Effector memory CD8-positive, alpha-beta T cell (primary cell): ENCODE results near the gene TP53I13.

Experiments
- ATAC-seq: fragments of 150-1000 bp; cut with Tn5 transposase; replicated peaks from 2 replicates; pipeline ENCODE4 v1.10.0; 2021; ENCODE audit warnings: mild to moderate bottlenecking, moderate library complexity
- DNase-seq, 3 experiments: peaks; one replicate each; pipeline ENCODE4 v3.0.0; 2021
- H3K27ac Mint-ChIP-seq, 2 donors: one replicate each; pipeline ENCODE4 v1.8.0; 2022; ENCODE audit warnings: mild to moderate bottlenecking in 2 of 2, mixed read lengths in 2 of 2, moderate library complexity in 2 of 2
- H3K27me3 Mint-ChIP-seq, 2 donors: one replicate each; pipeline ENCODE4 v1.8.0; 2022; ENCODE audit warnings: mixed read lengths in 2 of 2
- H3K36me3 Mint-ChIP-seq: one replicate; pipeline ENCODE4 v1.8.0; 2022; ENCODE audit warnings: mild to moderate bottlenecking, moderate library complexity, mixed read lengths; ENCODE audit not compliant: insufficient read depth
- H3K4me1 Mint-ChIP-seq, 2 donors: one replicate each; pipeline ENCODE4 v1.8.0; 2022; ENCODE audit warnings: low read depth in 2 of 2, mixed read lengths in 2 of 2
- H3K4me3 Mint-ChIP-seq, 2 donors: one replicate each; pipeline ENCODE4 v1.8.0; 2022; ENCODE audit warnings: mild to moderate bottlenecking in 2 of 2, mixed read lengths in 2 of 2, moderate library complexity in 2 of 2
- H3K9me3 Mint-ChIP-seq, 2 donors: one replicate each; pipeline ENCODE4 v1.8.0; 2022; ENCODE audit warnings: mixed read lengths in 2 of 2

The TP53I13 gene

GRCh38 chr17:29571486-29571882, 3.0 kb downstream of the TP53I13 start:
- DNase-seq: no peak

GRCh38 chr17:29571883-29572681, 3.6 kb downstream of the TP53I13 start:
- peaks cover 18 to 20% of the 10 kb centered on the region in 2 donors for H3K4me1 Mint-ChIP-seq
- DNase-seq (no peak), ATAC-seq (no peak)
- no peak overlapping the region for H3K27ac Mint-ChIP-seq
- H3K4me3 Mint-ChIP-seq: no peak overlapping the region
- no peaks in the 10 kb centered on the region for H3K27me3 Mint-ChIP-seq
- no peaks in the 10 kb centered on the region for H3K9me3 Mint-ChIP-seq
- peaks cover 58% of the 10 kb centered on the region for H3K36me3 Mint-ChIP-seq

More at GRCh38 chr17:29571486-29571882, 3.0 kb downstream of the TP53I13 start:
- H3K27ac Mint-ChIP-seq: no peak overlapping the region
- H3K4me1 Mint-ChIP-seq: peaks cover 18 to 20% of the 10 kb centered on the region in 2 donors
- no peaks in the 10 kb centered on the region for H3K27me3 Mint-ChIP-seq
- peaks cover 55% of the 10 kb centered on the region for H3K36me3 Mint-ChIP-seq
- no peak for ATAC-seq
- H3K4me3 Mint-ChIP-seq: no peak overlapping the region
- H3K9me3 Mint-ChIP-seq: no peaks in the 10 kb centered on the region

- Mint-ChIP-seq H3K27me3 (no peaks in the 10 kb centered on the region), H3K27ac (peak overlapping the region in 1 of 2 donors; percentile 49), H3K9me3 (no peaks in the 10 kb centered on the region), H3K36me3 (peaks cover 55% of the 10 kb centered on the region), H3K4me1 (peaks cover 18 to 20% of the 10 kb centered on the region in 2 donors), H3K4me3 (peak overlapping the region in 1 of 2 donors; percentile 19)
- ATAC-seq (peak; percentile 61), DNase-seq (peak in 2 of 3 experiments; percentile 62 to 68)
Measured at GRCh38 chr17:29572691-29573557, 4.4 kb downstream of the TP53I13 start.

- no peak for DNase-seq
- H3K9me3 Mint-ChIP-seq: no peaks in the 10 kb centered on the region
- no peak for ATAC-seq
- H3K27ac Mint-ChIP-seq: peak overlapping the region in 1 of 2 donors; percentile 49
- peaks cover 49% of the 10 kb centered on the region for H3K36me3 Mint-ChIP-seq
- H3K27me3 Mint-ChIP-seq: no peaks in the 10 kb centered on the region
- no peak overlapping the region for H3K4me3 Mint-ChIP-seq
- H3K4me1 Mint-ChIP-seq: peaks cover 14 to 18% of the 10 kb centered on the region in 2 donors
Measured at GRCh38 chr17:29573558-29573869, 5.0 kb downstream of the TP53I13 start.

GRCh38 chr17:29573871-29574731, 5.6 kb downstream of the TP53I13 start:
- ATAC-seq (no peak), DNase-seq (no peak)
- Mint-ChIP-seq H3K36me3 (peaks cover 48% of the 10 kb centered on the region), H3K27me3 (no peaks in the 10 kb centered on the region), H3K4me3 (no peak overlapping the region), H3K4me1 (peaks cover 12 to 16% of the 10 kb centered on the region in 2 donors), H3K27ac (peak overlapping the region in 1 of 2 donors; percentile 49), H3K9me3 (no peaks in the 10 kb centered on the region)

GRCh38 chr17:29574732-29575510, 6.4 kb downstream of the TP53I13 start:
- H3K9me3 Mint-ChIP-seq: no peaks in the 10 kb centered on the region
- DNase-seq: no peak
- no peaks in the 10 kb centered on the region for H3K27me3 Mint-ChIP-seq
- peaks cover 9 to 14% of the 10 kb centered on the region in 2 donors for H3K4me1 Mint-ChIP-seq
- ATAC-seq: no peak
- H3K4me3 Mint-ChIP-seq: no peak overlapping the region
- H3K36me3 Mint-ChIP-seq: peaks cover 49% of the 10 kb centered on the region
- H3K27ac Mint-ChIP-seq: no peak overlapping the region

GRCh38 chr17:29575511-29576213, 7.2 kb downstream of the TP53I13 start:
- Mint-ChIP-seq H3K27me3 (no peaks in the 10 kb centered on the region), H3K4me3 (no peak overlapping the region), H3K9me3 (no peaks in the 10 kb centered on the region), H3K4me1 (peaks cover 13 to 18% of the 10 kb centered on the region in 2 donors), H3K36me3 (peaks cover 51% of the 10 kb centered on the region), H3K27ac (peak overlapping the region in 1 of 2 donors; percentile 29)
- no peak for ATAC-seq
- DNase-seq: no peak

GRCh38 chr17:29576214-29577000, 7.9 kb downstream of the TP53I13 start:
- H3K36me3 Mint-ChIP-seq: peaks cover 46% of the 10 kb centered on the region
- H3K9me3 Mint-ChIP-seq: no peaks in the 10 kb centered on the region
- H3K27me3 Mint-ChIP-seq: no peaks in the 10 kb centered on the region
- no peak overlapping the region for H3K4me3 Mint-ChIP-seq
- peaks cover 10 to 12% of the 10 kb centered on the region in 2 donors for H3K4me1 Mint-ChIP-seq
- peak overlapping the region in 1 of 2 donors; percentile 29 for H3K27ac Mint-ChIP-seq
- ATAC-seq: no peak
- DNase-seq: no peak

GRCh38 chr17:29577001-29577370, 8.5 kb downstream of the TP53I13 start:
- ATAC-seq: no peak
- Mint-ChIP-seq H3K27me3 (no peaks in the 10 kb centered on the region), H3K27ac (no peak overlapping the region), H3K4me3 (no peak overlapping the region), H3K9me3 (no peaks in the 10 kb centered on the region), H3K36me3 (peaks cover 46% of the 10 kb centered on the region), H3K4me1 (peaks cover 10 to 12% of the 10 kb centered on the region in 2 donors)
- DNase-seq: no peak

- Mint-ChIP-seq H3K9me3 (no peaks in the 10 kb centered on the region), H3K4me1 (peaks cover 10 to 12% of the 10 kb centered on the region in 2 donors), H3K27me3 (no peaks in the 10 kb centered on the region), H3K36me3 (peaks cover 51% of the 10 kb centered on the region), H3K27ac (peak overlapping the region in 1 of 2 donors; percentile 87), H3K4me3 (no peak overlapping the region)
- ATAC-seq: no peak
- no peak for DNase-seq
Measured at GRCh38 chr17:29577385-29578211, 9.1 kb downstream of the TP53I13 start.
